Islet of Langerhans (tissue), 1 donor: ENCODE results near the gene ZNF662.

Experiments used
- FAIRE-seq: peaks from one replicate; lab custom pipeline; 2011; peaks lifted over from hg19 to GRCh38; lab: Jason Lieb, UNC

ZNF662 gene

DNA sequence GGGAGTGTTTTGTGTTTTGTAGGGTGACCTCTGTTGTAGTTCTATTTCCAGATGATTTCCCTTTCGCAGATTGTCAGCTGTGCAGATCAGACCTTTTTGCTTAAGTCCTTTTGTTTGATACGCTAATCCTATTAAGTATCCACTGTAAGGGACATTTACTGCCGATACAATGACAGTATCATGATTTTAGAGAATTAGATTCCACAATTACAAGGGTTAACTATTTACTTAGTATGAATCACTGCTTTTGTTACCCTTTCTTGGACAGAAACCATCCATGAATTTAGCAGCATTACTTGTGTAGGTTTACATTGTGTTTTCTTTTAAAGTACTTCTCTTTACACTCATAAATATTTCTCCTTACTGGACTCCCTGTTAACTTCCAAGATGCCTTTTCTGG lies 31.4 kb downstream of the ZNF662 start:
- FAIRE-seq = no peak

GRCh38 chr3:42942693-42943092 lies 36.8 kb downstream of the ZNF662 start:
- no peak for FAIRE-seq

DNA sequence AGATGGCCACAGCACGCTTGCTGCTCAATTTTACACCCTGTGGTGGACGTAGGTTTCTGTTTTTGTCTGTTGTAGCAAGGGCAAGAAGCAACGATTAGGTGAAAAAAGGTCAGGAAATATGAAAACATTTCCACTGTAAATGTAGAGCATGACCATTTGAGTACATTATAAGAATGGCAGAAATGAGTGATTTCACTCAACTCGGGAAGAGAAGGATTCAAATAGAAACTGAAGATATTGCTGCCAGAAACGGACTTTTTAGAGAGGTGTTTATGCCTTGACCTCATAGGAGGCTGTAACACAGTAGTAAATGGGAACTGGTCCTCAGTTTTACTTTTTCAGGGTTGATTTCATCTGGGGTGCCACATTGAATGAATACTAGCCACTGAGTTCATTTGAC lies 40.1 kb downstream of the ZNF662 start:
- no peak for FAIRE-seq

DNA sequence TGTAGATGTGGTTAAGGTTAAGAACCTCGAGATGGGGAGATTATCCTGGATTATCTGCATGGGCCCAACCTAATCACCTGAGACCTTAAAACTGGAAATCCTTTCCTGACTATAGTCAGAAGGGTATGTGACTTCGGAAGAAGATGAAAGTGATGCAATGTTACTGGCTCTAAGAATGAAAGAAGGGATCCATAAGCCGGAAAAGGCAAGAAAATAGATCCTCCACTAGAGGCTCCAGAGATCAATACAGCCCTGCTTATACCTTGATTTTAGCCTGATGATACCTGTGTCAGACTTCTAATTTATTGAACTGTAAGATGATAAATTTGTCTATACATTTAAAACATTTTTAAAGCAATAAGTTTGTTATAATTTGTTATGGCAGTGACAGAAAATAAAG lies 51.6 kb downstream of the ZNF662 start:
- FAIRE-seq = no peak

DNA sequence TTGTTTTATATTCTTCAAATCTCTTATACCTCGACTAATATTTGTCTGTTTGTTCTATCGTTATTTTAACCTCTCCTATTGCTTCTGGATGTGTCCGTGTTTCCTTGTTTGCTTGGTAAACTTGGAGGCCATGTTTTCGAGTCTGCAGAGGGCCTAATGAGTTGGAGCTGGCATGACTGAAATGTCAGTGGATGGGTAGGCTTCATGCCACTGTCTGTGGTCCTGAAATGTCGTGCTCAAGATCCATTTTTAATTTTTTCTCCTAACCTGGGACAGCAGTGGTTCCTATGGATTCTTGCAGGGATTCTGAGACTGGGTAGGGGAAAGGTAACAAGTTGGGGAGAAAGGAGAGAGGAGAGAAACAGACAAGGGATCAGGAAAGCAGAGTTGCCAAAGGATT lies 54.3 kb downstream of the ZNF662 start:
- FAIRE-seq = no peak

DNA sequence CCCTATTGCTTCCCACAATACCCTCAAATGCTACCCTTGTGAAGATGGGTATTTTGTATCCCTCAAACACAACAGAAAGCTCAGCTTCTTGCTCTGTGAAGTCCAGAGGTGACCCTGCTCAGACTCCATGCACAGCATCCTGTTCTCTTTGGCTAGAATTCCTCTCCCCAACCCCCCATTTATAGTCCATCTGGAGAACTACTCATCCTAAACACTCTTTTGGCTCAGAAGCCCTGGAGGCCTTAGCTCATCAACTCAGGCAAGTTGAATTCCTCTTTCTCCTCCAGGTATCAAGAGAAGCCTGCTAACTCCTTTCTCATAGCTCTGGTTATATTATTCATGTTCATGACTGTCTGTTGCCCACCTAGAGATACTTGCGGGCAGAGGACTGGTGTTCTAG lies 54.8 kb downstream of the ZNF662 start:
- FAIRE-seq = no peak

DNA sequence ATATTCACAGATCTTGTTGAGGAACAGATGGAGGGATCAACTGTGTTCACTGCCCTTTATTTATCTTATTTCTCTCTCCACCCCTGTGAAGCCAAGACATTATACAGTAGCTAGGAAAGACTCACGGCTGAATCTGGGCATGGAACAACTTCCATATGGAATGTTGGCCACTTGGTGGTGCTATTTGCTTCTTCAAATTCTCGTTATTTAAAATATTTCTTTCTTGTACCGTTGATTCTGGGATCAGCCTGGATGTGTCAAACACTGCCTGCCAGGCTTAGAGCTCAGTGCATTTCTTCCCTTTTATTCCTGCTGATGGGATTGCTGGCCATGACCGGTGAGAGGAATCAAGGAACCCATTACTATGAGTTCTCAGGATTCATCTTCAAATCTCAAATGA lies 55.7 kb downstream of the ZNF662 start:
- FAIRE-seq = peak; percentile 95

- no peak for FAIRE-seq
These were observed 57.3 kb downstream of the ZNF662 start for GRCh38 chr3:42963269-42963668.

GRCh38 chr3:42964266-42964665 lies 58.3 kb downstream of the ZNF662 start:
- no peak for FAIRE-seq
